HCT116 (cell line): Measurements from ENCODE around the gene MYBPH. TPM values are rescaled to one million over a fixed set of nuclear protein-coding genes. Genes with fewer than 3 reads are reported as not detected.

Source experiments
- ATAC-seq: fragments of 200-7000 bp; cut with Tn5 transposase; 2 replicates; pipeline ENCODE4 v1.9.1; 2020; ENCODE audit warnings: mild to moderate bottlenecking, moderate library complexity
- BruUV-seq: library from RNA; stranded (reverse); fragments of 400-500 nt; replicated peaks from 2 replicates; lab custom pipeline; 2021; lab: Mats Ljungman, UMichigan
- CTCF ChIA-PET: fragments of 300-600 bp; sonication (Branson Sonifier 250); formaldehyde crosslinking; loops from one replicate; lab custom pipeline; 2021; ENCODE audit warnings: antibody characterized with exemption; lab: Charles Lee
- POLR2A ChIA-PET: fragments of 300-600, 350-600 bp; sonication (Branson Sonifier 250); formaldehyde crosslinking; loops from one replicate; lab custom pipeline; 2021; ENCODE audit warnings: antibody characterized with exemption; lab: Charles Lee
- RAD21 ChIA-PET, 2 experiments: fragments of 300-600 bp; sonication (Branson Sonifier 250); formaldehyde crosslinking; loops; one replicate each; lab custom pipeline; 2023; ENCODE audit warnings: low total read pairs in 2 of 2; ENCODE audit not compliant: uncharacterized antibody in 2 of 2, unreplicated experiment in 2 of 2, low non-redundant PET in 1 of 2; lab: Charles Lee
- DNase-seq: peaks from one replicate; pipeline ENCODE4 v3.0.0-alpha.2; 2010; ENCODE audit warnings: low read depth, low spot score
- H2AFZ ChIP-seq: fragments of 200-600 bp; shearing (Covaris generic), sonication (generic); 2 replicates; pipeline ENCODE4 v1.6.1; 2017; ENCODE audit warnings: low read depth, mixed run types, mixed read lengths, antibody characterized with exemption, low read length; ENCODE audit not compliant: poor library complexity, severe bottlenecking
- H3K27ac ChIP-seq: 2 replicates; pipeline ENCODE4 v1.5.1; 2012; ENCODE audit warnings: low read depth, low read length
- H3K27me3 ChIP-seq: fragments of 200-600 bp; sonication (generic); 2 replicates; pipeline ENCODE4 v1.6.1; 2016; ENCODE audit warnings: mixed run types, low read length, mixed read lengths; ENCODE audit not compliant: insufficient read depth
- H3K36me3 ChIP-seq, 2 experiments: fragments of 200-500 bp in 1 of 2; fragments of 200-600 bp in 1 of 2; sonication (Bioruptor generic) in 1 of 2; sonication (generic) in 1 of 2; 2 replicates each; pipeline versions ENCODE4 v1.5.1 to v1.6.1; 2014 to 2016; ENCODE audit warnings: low read length in 2 of 2, inconsistent platforms in 1 of 2, mixed read lengths in 1 of 2, mixed run types in 1 of 2; ENCODE audit not compliant: insufficient read depth in 2 of 2, control insufficient read depth in 1 of 2
- H3K4me1 ChIP-seq, 2 experiments: fragments of 200-600 bp in 1 of 2; sonication (generic) in 1 of 2; 2 replicates each; pipeline versions ENCODE4 v1.5.1 to v1.6.1; 2012 to 2017; ENCODE audit warnings: low read length in 2 of 2, inconsistent platforms in 1 of 2, mild to moderate bottlenecking in 1 of 2, mixed read lengths in 1 of 2, mixed run types in 1 of 2, moderate library complexity in 1 of 2; ENCODE audit not compliant: insufficient read depth in 2 of 2, control insufficient read depth in 1 of 2
- H3K4me2 ChIP-seq: fragments of 200-600 bp; sonication (generic); 2 replicates; pipeline ENCODE4 v1.6.1; 2017; ENCODE audit warnings: mixed run types, low read length, mixed read lengths
- H3K4me3 ChIP-seq, 2 experiments: fragments of 200-600 bp in 1 of 2; sonication (generic) in 1 of 2; replicated peaks in 1 of 2; 2 replicates each; pipeline ENCODE4 v1.5.1; 2011 to 2016; ENCODE audit warnings: low read length in 2 of 2, control low read depth in 1 of 2, low read depth in 1 of 2, mild to moderate bottlenecking in 1 of 2, mixed read lengths in 1 of 2, mixed run types in 1 of 2
- H3K79me2 ChIP-seq: fragments of 200-600 bp; sonication (generic); 2 replicates; pipeline ENCODE4 v1.6.1; 2017; ENCODE audit warnings: mild to moderate bottlenecking, mixed run types, low read length, moderate library complexity, mixed read lengths; ENCODE audit not compliant: insufficient read depth
- H3K9ac ChIP-seq: fragments of 200-600 bp; sonication (generic); 2 replicates; pipeline ENCODE4 v1.6.1; 2016; ENCODE audit warnings: low read length, mixed read lengths
- H3K9me2 ChIP-seq: fragments of 200-600 bp; sonication (generic), shearing (Covaris generic); 2 replicates; pipeline ENCODE4 v1.6.1; 2017; ENCODE audit warnings: mixed run types, mild to moderate bottlenecking, moderate library complexity; ENCODE audit not compliant: insufficient read depth
- H3K9me3 ChIP-seq, 2 experiments: fragments of 200-500 bp in 1 of 2; fragments of 200-600 bp in 1 of 2; sonication (Bioruptor generic) in 1 of 2; sonication (generic) in 1 of 2; 2 replicates each; pipeline ENCODE4 v1.6.1; 2014 to 2017; ENCODE audit warnings: low read length in 2 of 2, mixed read lengths in 2 of 2, inconsistent platforms in 1 of 2, low read depth in 1 of 2, mild to moderate bottlenecking in 1 of 2, mixed run types in 1 of 2, moderate library complexity in 1 of 2; ENCODE audit not compliant: control insufficient read depth in 1 of 2, insufficient read depth in 1 of 2
- H4K20me1 ChIP-seq: fragments of 200-600 bp; sonication (generic), shearing (Covaris generic); 2 replicates; pipeline ENCODE4 v1.6.1; 2017; ENCODE audit warnings: mixed run types, mild to moderate bottlenecking, moderate library complexity; ENCODE audit not compliant: insufficient read depth
- EGR1 ChIP-seq: IDR thresholded peaks from 2 replicates; pipeline ENCODE4 v1.6.1; 2012; ENCODE audit warnings: low read depth
- EZH2phosphoT487 ChIP-seq: fragments of 200-600 bp; IDR thresholded peaks from 2 replicates; pipeline ENCODE4 v1.6.1; 2018; ENCODE audit warnings: antibody characterized with exemption, borderline replicate concordance
- RAD21 ChIP-seq: IDR thresholded peaks from 2 replicates; pipeline ENCODE4 v1.6.1; 2012; ENCODE audit warnings: low read depth, mild to moderate bottlenecking
- SRF ChIP-seq: IDR thresholded peaks from 2 replicates; pipeline ENCODE4 v1.6.1; 2012; ENCODE audit warnings: low read depth
- TCF7L2 ChIP-seq: IDR thresholded peaks from 2 replicates; pipeline ENCODE4 v1.7.0; 2011; ENCODE audit warnings: borderline replicate concordance, inconsistent platforms; ENCODE audit not compliant: insufficient read depth, insufficient read length; ENCODE audit errors: extremely low read depth
- YY1 ChIP-seq: IDR thresholded peaks from 2 replicates; pipeline ENCODE4 v1.6.1; 2011; ENCODE audit warnings: low read length, low read depth, moderate library complexity, mild to moderate bottlenecking; ENCODE audit not compliant: insufficient replicate concordance; ENCODE audit errors: extremely low read depth
- intact Hi-C: fragments of 100-400 bp; cut with micrococcal nuclease; formaldehyde crosslinking; loops from 2 replicates; pipeline ENCODE4 v1.10.0; 2022
- total RNA-seq: library from RNA; stranded (reverse); gene quantifications from one replicate; pipeline ENCODE4 v1.2.1, GENCODE V29; 2021; ENCODE audit not compliant: unreplicated experiment
- TF ChIP-seq, protein P1 (sequence below): IDR thresholded peaks from 2 replicates; pipeline ENCODE4 v1.6.1; 2012
- TF ChIP-seq, protein P2 (sequence below): IDR thresholded peaks from 2 replicates; pipeline ENCODE4 v1.6.1; 2012; ENCODE audit warnings: low read depth

Gene MYBPH
- total RNA-seq, 1 experiment from 2014 or later: 0.22 TPM

DNA sequence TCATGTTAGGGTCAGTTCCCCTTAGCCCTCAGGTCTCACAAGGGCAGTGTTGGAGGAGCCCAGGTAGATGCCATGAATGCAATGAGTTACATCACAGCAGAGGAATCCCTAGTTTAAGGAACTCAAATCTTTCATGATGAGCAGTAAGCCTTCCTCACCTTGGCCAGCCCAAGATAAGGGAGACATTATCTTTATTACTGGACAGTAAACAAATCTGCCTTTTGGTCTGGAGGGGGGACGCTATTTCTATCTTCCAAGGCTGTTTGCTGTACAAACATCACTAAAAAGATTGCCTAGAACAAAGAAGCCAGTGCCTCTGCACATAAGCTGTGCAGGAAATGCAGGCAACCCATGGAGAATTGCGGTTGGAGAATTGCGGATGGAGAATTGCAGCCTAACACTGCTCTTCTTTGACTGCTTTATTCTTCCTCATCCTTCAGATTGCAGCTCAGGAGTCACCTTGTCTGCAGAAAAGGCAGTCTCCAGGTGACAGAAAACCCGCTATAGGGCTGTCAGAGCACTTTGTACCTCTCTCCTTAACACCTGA, 13.1 kb upstream of the MYBPH start:
- Histone ChIP-seq H3K4me1 (peaks cover 0 to 24% of the 10 kb centered on the region in 2 experiments; a peak in 2 of 4 replicates), H3K36me3 (no peaks in the 10 kb centered on the region), H3K4me3 (no peak overlapping the region), H3K9me3 (no peaks in the 10 kb centered on the region)
- CTCF ChIA-PET: no interaction called here
- TF ChIP-seq, protein P1, sequence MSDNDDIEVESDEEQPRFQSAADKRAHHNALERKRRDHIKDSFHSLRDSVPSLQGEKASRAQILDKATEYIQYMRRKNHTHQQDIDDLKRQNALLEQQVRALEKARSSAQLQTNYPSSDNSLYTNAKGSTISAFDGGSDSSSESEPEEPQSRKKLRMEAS: no peak
- TF ChIP-seq TCF7L2 (no peak), EGR1 (no peak), YY1 (no peak), EZH2phosphoT487 (no peak), SRF (no peak), RAD21 (no peak)
- TF ChIP-seq, protein P2, sequence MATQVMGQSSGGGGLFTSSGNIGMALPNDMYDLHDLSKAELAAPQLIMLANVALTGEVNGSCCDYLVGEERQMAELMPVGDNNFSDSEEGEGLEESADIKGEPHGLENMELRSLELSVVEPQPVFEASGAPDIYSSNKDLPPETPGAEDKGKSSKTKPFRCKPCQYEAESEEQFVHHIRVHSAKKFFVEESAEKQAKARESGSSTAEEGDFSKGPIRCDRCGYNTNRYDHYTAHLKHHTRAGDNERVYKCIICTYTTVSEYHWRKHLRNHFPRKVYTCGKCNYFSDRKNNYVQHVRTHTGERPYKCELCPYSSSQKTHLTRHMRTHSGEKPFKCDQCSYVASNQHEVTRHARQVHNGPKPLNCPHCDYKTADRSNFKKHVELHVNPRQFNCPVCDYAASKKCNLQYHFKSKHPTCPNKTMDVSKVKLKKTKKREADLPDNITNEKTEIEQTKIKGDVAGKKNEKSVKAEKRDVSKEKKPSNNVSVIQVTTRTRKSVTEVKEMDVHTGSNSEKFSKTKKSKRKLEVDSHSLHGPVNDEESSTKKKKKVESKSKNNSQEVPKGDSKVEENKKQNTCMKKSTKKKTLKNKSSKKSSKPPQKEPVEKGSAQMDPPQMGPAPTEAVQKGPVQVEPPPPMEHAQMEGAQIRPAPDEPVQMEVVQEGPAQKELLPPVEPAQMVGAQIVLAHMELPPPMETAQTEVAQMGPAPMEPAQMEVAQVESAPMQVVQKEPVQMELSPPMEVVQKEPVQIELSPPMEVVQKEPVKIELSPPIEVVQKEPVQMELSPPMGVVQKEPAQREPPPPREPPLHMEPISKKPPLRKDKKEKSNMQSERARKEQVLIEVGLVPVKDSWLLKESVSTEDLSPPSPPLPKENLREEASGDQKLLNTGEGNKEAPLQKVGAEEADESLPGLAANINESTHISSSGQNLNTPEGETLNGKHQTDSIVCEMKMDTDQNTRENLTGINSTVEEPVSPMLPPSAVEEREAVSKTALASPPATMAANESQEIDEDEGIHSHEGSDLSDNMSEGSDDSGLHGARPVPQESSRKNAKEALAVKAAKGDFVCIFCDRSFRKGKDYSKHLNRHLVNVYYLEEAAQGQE: no peak
- TF ChIP-seq, all 23 proteins: peak for 0
- H3K9me2 ChIP-seq: no peaks in the 10 kb centered on the region
- H2AFZ ChIP-seq: no peak overlapping the region
- no peaks in the 10 kb centered on the region for H3K79me2 ChIP-seq
- intact Hi-C loops: no loop called here
- ChIA-PET POLR2A (no interaction called here), RAD21 (no interaction called here)
- no peak overlapping the region for H3K4me2 ChIP-seq
- DNase-seq (no peak), ATAC-seq (no peak)
- no TSS peak for BruUV-seq
- no peaks in the 10 kb centered on the region for H3K27me3 ChIP-seq
- H3K27ac ChIP-seq: no peak overlapping the region
- H4K20me1 ChIP-seq: no peaks in the 10 kb centered on the region
- H3K9ac ChIP-seq: no peak overlapping the region
